Cardiac muscle cell (in vitro differentiated cells and primary cell): ENCODE results near the gene TWIST2. TPM values are rescaled to one million over a fixed set of nuclear protein-coding genes. Genes with fewer than 3 reads are reported as not detected.

Experiments
- DNase-seq, 2 donors: peaks; one replicate each; pipeline versions ENCODE4 v3.0.0 to v3.0.0-alpha.2; 2010 to 2017; ENCODE audit warnings: low read depth in 1 of 2, low spot score in 1 of 2
- H3K27ac ChIP-seq: fragments of 200-600 bp; sonication (generic); 2 replicates; pipeline ENCODE4 v1.5.1; 2016
- H3K27me3 ChIP-seq: fragments of 200-600 bp; sonication (generic); 2 replicates; pipeline ENCODE4 v1.6.0; 2016; ENCODE audit warnings: control low read depth
- H3K36me3 ChIP-seq: fragments of 200-600 bp; sonication (generic); 2 replicates; pipeline ENCODE4 v1.5.1; 2016; ENCODE audit warnings: control low read depth
- H3K4me1 ChIP-seq: fragments of 200-600 bp; sonication (generic); 2 replicates; pipeline ENCODE4 v1.8.1; 2017; ENCODE audit warnings: low read depth, mild to moderate bottlenecking, mixed run types
- H3K4me3 ChIP-seq: fragments of 200-600 bp; sonication (generic); 2 replicates; pipeline ENCODE4 v1.5.1; 2016; ENCODE audit warnings: mild to moderate bottlenecking
- H3K9me3 ChIP-seq: fragments of 200-600 bp; sonication (generic); 2 replicates; pipeline ENCODE4 v1.5.1; 2017; ENCODE audit warnings: low read depth, mild to moderate bottlenecking, control low read depth
- CTCF ChIP-seq: IDR thresholded peaks from 2 replicates; pipeline ENCODE4 v1.5.1; 2012; ENCODE audit warnings: low read depth, mild to moderate bottlenecking, low read length
- polyA plus RNA-seq: library from polyadenylated mRNA; unstranded; fragments of >200 nt; fragmentation: Nextera tagmentation; extraction: Ambion mirVana; gene quantifications from 2 replicates; pipeline ENCODE4 v1.2.1, GENCODE V29; 2016
- total RNA-seq: library from RNA; depleted of rRNA; stranded (reverse); fragments of >200 nt; gene quantifications from 2 replicates; pipeline ENCODE4 v1.2.3, GENCODE V29; 2016

The TWIST2 gene
- total and polyA plus RNA-seq, 2 experiments from 2014 or later: not detected

- H3K36me3 ChIP-seq: no peaks in the 10 kb centered on the region
- no peaks in the 10 kb centered on the region for H3K27me3 ChIP-seq
- TF ChIP-seq CTCF: no peak
- DNase-seq: no peak
- H3K4me1 ChIP-seq: no peaks in the 10 kb centered on the region
- no peak overlapping the region for H3K27ac ChIP-seq
- H3K9me3 ChIP-seq: no peaks in the 10 kb centered on the region
- H3K4me3 ChIP-seq: no peak overlapping the region
These were observed 37.0 kb downstream of the TWIST2 start for GRCh38 chr2:238884812-238885408.

GRCh38 chr2:238886453-238887094 lies 38.7 kb downstream of the TWIST2 start:
- Histone ChIP-seq H3K4me1 (no peaks in the 10 kb centered on the region), H3K27ac (no peak overlapping the region), H3K36me3 (no peaks in the 10 kb centered on the region), H3K9me3 (no peaks in the 10 kb centered on the region), H3K4me3 (no peak overlapping the region), H3K27me3 (no peaks in the 10 kb centered on the region)
- DNase-seq: no peak
- no peak for TF ChIP-seq CTCF

GRCh38 chr2:238887616-238888015 lies 39.7 kb downstream of the TWIST2 start:
- Histone ChIP-seq H3K27ac (no peak overlapping the region), H3K36me3 (no peaks in the 10 kb centered on the region), H3K9me3 (no peaks in the 10 kb centered on the region), H3K4me3 (no peak overlapping the region), H3K4me1 (no peaks in the 10 kb centered on the region), H3K27me3 (no peaks in the 10 kb centered on the region)
- no peak for DNase-seq
- TF ChIP-seq CTCF: no peak

- Histone ChIP-seq H3K27ac (no peak overlapping the region), H3K4me3 (no peak overlapping the region), H3K4me1 (no peaks in the 10 kb centered on the region), H3K9me3 (no peaks in the 10 kb centered on the region), H3K36me3 (no peaks in the 10 kb centered on the region), H3K27me3 (no peaks in the 10 kb centered on the region)
- TF ChIP-seq CTCF: no peak
- no peak for DNase-seq
These were observed 40.9 kb downstream of the TWIST2 start for GRCh38 chr2:238888781-238889180.

- DNase-seq: no peak
- Histone ChIP-seq H3K27me3 (no peaks in the 10 kb centered on the region), H3K9me3 (no peaks in the 10 kb centered on the region), H3K27ac (no peak overlapping the region), H3K4me3 (no peak overlapping the region), H3K4me1 (no peaks in the 10 kb centered on the region), H3K36me3 (no peaks in the 10 kb centered on the region)
- TF ChIP-seq CTCF: no peak
These were observed 42.2 kb downstream of the TWIST2 start for GRCh38 chr2:238890131-238890530.
